ENCODE data around the gene METTL21C.

The METTL21C gene

DNA sequence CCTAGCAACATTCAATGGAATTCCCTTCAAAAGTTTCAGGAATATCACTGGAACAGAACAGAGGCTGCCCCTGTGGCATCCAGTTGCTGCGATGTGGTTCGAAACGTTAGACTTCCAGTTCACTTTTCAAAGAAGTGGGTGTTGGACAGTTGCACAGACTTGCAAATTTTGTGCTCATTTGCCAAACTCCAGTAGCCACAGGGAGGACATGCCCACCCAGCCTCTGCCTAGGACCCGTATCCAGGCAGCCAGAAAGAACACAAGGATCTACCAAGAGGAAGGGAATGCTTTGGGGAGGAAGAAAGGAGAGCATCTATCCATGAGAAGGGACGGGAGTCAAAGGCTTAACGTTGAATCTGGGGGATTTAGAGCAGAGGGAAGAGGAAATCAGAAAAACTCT, at the start of gene METTL21C:
Gene METTL21C, minus strand, starts transcription at position 108 of the 400 bp plus-strand sequence. CDS start 546 bp downstream, outside the sequence.
- DNase-seq (ENCODE audit: low read depth) = no peak

DNA sequence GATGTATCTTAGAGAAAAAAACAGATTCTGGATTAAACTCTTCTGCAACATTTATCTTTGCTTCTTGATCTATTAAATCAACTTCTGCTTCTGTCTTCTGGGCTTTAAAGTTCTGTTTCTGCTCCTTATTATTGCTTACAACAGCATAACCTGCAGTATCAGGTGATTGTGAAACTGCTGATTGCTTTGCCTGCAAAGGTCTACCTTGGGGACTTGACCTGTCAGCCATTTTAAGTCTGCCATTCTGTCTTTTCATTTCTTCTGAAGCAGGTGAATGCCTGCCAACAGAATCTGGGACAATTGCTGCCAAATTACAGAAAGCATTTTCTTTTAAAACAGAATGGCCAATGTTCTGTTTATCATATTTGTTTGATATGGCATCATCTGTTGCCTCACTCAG, 47.7 kb upstream of the METTL21C start:
- no peak for DNase-seq (ENCODE audit: low read depth)

DNA sequence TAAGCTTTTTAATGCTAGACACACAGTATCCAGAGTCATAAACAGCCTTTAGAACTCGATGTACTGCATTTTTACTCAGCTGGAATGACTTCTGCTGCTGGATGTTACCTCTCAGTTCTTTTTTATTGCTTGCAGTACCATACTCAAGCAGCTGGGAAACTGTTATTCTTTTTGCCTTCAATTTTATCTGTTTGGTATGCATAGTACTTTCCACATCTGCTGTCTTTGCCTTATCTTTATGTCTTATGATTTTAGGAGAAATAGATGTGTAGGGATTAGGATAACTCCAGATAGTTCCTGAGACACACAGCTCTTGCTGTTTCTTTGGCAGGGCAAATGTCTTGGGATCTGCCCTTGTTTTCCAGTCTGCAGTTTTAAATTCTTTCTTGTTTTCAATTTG, 47.3 kb upstream of the METTL21C start:
- no peak for DNase-seq (ENCODE audit: low read depth)

DNA sequence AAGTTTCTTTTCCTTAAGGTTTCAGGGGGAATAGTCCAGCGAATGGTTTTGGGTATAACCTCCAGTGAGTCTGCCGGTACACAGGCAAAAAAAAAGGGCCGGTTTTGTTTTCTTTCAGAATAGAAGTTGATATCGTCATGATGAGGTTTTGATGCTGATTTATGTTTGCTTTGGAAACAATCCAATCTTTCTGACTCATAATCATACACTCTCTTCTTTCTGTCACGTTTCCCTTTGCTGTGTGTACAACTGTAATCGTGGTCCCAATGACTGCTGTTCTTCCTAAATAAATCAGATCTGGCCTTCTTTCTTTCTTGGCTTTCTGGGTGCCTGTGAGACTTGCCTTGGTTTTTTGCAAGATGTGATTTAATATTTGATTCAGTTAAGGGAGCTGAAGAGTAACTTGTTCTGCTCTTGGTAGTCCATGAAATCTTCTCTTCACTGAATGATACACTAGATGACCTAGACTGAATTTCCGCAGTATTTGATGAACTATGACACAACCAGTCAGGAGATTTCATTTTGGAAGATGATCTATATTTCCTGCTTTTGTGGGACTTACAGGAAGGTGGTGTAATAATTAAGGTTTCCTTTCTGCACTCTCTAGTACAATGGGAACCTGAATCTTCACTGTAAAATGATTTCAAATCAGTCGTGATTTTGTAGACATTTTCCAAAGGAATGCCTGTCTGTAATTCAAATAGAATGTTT, 34.9 kb upstream of the METTL21C start:
- no peak for DNase-seq (ENCODE audit: low read depth)

DNA sequence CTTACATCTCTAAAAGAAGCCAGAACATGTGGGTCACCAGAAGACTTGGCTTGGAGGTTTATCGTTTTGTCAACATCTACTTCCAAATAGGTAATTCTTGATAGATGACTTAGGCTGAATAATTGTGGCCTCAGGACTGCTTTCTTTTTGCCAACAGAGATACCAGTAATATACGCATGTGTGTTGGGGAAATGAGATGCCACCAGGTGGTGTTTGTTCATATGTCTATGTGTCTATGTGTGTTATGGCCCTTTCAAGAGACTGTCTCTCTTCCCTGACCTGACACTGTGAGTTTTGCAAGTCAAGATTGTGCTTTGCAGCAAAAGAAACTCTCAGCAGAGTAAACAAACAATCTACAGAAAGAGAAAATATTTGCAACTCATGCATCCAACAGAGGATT, 31.6 kb upstream of the METTL21C start:
- DNase-seq (ENCODE audit: low read depth) = no peak

DNA sequence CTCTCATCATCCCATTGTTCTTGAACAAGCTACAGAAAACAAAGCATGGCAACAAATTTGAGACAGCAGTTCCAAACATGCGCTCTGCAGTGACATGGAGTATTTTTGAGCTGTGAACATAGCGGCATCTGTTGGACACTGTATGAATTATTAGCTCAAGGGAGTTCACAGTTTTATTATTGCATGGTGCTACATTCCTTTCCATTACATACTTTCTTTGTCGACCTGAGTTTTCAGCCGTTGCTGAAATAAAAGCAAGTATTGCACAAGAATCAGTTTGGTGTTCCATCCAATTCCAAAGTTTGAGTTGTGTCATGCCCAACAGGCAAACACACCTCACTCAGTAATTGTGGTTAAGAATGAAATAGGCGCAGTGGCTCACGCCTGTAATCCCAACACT, 30.1 kb upstream of the METTL21C start:
- no peak for DNase-seq (ENCODE audit: low read depth)

DNA sequence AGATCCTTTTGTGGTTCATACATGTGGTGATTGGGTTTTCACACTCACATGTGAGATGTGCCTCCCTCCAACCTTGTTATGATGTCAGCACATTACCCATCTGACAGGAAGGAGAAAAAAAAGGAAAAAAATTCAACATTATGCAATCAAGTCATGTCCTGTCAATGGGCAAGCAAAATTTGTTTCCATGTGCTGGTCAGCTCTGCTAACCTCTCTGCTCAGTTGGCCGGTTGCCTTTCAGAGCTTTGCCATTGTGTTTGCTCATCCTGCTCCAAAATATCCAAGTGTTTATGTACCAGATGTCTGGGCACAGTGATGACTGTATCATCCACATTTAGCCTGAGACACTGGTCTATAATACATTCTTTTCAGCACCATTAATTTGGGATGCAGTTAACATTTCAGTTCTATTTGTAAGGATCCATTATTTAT, 27.0 kb upstream of the METTL21C start:
- DNase-seq (ENCODE audit: low read depth) = no peak

DNA sequence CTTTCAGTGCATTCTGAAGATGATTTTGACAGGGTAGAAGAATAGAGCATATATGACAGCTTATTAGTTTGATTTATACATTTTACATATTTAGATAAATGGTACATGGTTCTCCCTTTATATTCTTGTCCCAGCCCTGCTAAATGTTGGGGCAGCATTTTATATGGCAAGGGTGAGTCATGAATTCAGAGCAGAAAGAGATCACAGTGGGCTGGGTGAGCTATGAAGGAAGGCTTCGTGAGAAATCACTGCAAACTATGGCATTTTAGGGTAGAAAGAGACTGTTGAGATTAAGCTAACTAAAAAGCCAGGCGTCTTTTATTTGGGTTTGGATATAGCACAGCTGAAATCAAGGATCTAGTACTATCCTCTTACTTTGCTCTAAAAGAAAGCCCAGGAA, 23.9 kb upstream of the METTL21C start:
- no peak for DNase-seq (ENCODE audit: low read depth)

DNA sequence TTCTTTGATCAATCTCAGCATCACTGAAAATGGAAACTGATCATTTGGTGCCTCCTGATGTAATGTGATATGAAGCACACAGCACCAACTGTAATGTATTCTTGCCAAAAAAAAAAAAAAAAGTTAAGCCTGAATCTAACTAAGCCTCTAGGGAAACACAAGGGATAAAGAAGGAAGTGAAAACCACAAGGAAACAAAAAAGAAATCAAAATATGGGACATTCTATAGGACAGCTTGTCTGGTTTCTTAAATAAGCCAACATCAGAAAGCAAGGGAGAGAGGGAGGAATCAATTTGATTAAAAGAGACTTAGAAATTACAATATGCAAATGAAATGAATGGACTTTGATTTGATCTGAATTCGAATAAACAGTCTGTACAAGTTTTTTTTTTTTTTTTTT, 20.6 kb upstream of the METTL21C start:
- no peak for DNase-seq (ENCODE audit: low read depth)

DNA sequence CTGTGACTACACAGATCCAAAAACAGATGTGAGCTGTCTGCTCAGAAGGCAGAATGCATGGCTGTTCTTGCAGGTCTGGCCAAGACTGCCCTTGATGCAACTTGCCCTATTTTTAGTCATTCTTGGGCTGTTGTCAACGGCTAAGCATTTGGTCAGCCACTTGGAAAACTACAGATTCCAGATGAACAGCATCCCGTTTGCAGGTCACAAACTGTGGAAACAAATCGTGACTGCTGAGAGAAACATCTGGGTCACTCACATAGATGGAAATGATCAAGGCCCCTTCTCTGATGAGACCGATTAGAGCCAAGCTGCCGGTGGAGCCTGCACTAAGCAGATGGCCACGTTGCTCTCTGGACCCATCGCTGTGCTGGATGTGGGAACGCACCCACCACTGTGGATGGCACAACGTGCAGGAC, 15.4 kb upstream of the METTL21C start:
- DNase-seq (ENCODE audit: low read depth) = no peak

DNA sequence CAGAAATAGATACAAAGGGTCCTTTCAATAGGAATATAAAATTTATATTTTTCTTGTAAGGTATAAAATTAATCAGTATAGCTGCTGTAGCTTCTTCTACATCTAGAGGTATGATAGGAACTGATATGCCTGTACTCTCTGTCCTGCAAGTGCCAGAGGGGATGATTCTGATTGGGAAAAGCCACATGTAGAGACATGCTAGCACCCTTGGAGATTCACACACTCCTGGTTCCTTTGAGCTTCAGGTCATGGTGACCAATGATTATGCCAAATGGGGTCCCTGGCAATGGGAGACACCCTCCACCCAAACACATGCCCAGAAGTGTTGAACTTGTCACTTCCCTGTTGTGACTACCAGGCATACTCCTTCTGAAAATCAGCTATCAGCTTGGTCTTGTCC, 14.7 kb upstream of the METTL21C start:
- DNase-seq (ENCODE audit: low read depth) = no peak

DNA sequence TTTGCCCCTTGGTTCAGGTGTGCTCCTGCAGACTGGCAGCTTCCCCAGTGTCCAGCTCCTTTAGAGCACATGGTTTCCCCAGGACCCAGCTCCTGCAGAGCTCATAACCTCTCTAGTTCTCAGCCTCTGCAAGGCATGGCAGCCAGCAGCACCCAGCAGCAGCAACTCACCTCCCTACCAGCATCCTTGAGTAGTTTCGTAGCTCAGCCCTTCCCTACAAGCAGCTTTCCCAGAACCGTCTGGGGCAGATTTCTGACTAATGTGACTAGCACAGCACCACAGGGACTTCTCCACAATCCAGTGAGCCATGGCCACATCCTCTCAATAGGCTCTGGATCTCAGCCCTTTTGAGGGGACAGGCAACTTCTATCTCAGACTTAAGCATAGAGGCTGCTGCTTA, 14.1 kb upstream of the METTL21C start:
- no peak for DNase-seq (ENCODE audit: low read depth)

DNA sequence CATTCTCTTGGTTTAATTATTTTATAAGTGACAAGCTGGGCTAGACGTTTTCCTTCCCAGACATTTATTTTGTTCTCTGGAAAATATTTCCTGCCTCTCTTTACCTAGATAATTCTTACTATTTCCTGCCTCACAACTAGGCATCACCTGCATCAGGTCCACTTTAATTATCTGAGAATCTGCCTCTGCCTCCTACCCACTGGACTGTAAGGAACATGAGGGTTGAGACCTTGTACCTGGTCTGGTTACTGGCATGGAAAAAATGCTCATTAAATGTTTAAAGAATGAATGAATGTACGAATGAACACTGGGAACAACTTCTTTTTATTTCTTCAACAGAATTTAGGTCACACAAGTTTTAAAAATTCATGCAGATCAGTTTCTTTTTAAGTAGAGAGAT, 13.4 kb upstream of the METTL21C start:
- no peak for DNase-seq (ENCODE audit: low read depth)

DNA sequence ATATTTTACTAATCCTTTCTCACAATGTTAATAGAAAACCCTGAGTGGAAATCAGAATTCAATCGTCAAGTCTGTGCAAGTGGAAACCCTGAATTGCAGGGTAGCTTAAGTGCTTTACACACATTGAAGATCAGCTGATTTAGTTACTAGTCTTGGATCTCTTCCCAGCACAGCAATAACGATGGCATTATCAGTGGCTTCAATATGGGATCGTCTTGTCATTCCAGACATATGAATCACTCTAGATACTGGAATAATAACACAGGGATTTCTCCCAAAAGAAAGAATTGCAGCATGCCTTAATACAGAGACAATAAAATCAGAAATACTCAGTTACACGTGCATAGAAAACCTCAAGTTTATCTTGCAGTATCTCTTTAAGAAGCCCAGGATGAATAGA, 12.6 kb upstream of the METTL21C start:
- no peak for DNase-seq (ENCODE audit: low read depth)

DNA sequence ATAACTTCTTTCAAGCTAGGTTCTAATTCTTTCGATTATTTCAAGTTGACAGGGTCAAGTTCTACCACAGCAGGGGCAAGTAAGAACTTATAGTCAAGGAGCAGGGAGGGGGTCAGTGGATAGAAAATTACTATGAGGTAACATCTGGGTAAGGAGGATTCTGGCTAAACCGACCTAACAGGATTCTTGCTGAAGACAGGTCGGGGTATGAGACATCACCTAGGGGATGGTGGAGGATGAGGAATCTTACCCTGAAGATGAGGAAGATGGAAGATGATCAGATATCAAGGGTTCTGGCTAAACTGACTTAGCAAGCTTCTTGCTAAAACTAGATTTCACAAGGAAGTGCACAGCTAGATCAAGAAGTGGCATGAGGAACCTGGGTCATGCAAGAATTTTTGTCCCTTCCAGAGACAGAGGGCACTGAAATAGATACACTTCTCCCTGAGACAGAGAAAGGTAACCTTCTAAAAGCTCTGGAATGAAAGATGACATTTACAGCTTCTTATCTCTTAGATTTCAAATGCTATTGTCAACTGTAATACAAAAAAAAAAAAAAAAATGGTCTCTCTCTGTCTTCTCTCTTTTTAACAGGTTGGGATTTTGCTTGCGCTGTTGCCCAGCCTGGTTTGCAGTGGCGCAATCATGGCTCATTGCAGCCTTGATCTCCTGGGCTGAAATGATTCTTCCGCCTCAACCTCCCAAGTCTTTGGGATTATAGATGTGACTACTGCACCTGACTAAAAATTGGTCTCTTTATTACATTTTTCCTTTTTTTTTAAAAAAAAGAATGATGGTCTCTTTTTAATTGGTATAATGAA, 9.6 kb upstream of the METTL21C start:
- no peak for DNase-seq (ENCODE audit: low read depth)

DNA sequence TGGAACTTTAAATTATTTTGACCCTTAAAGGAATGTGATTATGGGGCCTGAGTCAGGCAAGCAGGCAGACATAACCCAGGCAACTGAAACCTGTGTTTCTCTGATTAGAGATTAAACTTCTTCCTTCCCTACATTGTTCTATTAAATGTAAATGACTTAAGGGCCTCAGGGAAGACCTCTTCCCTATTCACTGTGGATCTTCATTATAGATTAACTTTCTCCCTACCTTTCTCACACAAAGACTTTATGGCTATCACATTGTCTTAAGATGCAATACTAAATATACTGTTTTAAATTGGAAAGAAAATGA, 8.8 kb upstream of the METTL21C start:
- no peak for DNase-seq (ENCODE audit: low read depth)

DNA sequence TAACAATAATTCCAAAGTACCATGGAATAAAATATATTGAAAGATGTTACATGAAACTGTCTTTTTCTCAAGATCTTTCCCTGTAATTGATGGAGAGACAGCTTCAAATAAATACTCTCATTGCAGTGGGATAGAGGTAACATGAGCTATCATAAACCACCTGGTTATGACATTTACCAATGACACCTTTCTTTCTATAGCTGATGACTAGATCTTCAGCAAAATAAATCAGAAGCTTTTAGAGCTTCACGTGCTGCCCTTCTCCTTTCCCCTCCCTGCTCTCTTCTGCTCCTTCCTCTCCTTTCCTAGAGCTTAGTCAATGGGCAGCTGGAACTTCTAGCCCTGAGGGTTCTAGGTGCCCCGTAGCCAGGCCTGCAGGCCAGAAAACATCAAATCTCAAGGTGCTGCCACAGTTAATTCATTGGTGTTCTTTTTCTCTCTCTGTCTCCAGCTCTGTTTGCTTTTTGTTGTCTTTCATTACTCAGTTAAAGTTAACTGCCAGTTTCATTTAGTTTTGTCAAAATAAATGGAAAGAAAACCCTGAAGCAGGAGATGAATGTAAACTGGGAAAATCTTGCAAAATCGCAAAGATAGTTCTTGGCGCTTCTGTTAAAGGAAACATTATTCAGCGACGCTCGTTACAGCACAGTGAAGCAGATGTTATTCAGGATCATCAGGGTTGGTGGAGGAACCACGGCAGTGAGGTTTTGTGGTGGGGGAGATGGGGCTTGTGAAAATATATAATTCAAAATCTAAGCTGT, 8.3 kb upstream of the METTL21C start:
- no peak for DNase-seq (ENCODE audit: low read depth)

DNA sequence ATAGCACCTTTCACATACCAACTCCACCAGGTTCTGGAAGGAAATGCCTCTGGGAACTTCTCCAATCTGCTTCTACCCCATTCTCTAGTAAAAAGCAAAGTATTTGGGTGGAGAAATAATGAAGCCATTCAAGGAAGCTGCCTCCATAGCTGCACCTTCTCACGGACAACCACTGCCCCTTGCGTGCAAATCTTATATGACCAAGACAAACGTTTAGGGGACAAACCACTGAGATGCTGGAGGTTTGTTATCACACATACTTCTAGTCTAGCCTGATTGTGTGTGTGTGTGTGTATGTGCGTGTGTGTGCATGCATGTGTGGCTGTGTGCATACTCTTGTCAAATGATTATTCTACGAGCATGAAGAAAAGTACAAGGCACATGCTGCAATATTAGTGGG, 6.5 kb upstream of the METTL21C start:
- no peak for DNase-seq (ENCODE audit: low read depth)

DNA sequence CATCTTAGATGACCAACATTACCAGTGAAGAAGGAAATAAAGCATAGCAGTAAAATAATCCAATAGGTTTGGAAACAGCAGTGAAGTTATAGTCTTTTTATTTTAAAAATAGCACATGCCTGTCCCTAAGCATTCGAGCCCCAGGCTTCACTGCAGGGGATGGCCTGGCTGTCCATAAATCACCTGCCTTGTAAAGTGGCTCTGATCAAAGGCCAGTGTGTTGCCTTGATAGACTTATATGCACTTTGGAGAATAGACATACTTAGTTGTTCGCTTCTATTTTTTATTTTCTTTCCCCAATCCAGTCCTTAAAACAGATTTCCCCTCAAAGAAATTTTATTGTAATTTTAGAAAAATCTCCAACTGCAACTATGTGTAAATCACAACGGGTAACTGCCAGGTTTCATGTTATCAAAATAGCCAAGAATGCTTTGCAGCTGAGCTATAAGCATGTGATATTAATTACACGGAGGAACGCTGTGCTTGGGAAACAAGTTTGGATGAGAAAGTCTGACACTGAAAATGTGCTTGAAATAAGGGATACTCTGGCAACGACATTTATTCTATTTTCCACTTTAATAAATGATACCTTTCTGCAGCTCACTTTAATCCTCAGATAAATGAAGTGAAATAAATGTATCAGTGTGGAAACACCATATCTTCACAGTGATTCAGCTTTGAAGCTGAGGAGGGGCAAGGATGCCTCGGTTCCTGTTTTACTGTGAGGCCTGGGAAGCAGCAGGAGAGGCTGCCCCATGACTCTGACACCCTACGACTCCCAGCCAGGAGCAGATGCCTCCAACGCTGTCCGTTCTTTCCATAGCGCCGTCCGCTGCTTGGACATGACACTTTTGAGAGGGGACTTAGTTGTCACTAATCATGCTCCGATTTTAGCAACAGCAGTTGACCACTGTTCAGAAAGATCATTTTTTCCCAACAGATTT, 5.5 kb upstream of the METTL21C start:
- DNase-seq (ENCODE audit: low read depth) = no peak

DNA sequence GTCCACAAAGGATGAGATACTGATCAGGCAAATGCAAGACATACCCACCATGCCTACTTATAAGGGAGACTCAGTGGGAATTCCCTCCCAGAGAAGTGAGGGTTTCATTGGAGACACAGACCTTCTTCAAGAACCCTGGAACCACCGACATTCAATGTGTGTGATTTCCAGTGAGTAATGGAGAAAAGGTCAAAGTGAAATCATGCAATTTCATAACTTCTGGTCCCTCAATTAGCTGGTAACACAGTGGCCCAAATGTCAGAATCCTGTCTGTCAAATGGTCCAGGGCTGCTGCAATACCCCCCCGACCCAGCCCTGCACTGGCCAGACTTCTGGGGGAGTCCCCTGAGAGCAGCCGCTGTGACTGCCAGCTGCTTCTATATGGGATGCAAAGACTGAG, 4.7 kb upstream of the METTL21C start:
- no peak for DNase-seq (ENCODE audit: low read depth)

DNA sequence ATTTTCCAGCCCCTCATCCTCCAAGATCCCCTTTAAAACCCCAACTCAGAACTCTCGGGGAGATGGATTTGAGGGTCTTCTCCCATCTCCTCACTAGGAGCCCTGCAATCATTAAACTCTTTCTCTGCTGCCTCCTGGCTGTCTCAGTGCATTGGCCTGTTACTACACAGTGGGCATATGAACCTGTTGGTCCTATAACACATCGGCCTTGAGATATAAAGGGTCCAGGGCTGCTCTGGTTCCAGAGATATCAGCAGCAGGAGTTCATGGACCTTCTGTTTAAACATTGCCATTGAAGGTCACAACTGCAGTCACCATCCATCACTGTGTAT, 3.8 kb upstream of the METTL21C start:
- DNase-seq (ENCODE audit: low read depth) = no peak
